IMR-90 (cell line): Measurements from ENCODE around the gene LMAN2L. TPM values are rescaled to one million over a fixed set of nuclear protein-coding genes. Genes with fewer than 3 reads are reported as not detected.

Experiments used
- ATAC-seq: fragments of 200-7000 bp; cut with Tn5 transposase; 2 replicates; pipeline ENCODE4 v1.9.1; 2020; ENCODE audit warnings: low read depth, mild to moderate bottlenecking, moderate library complexity
- BruUV-seq: library from RNA; stranded (reverse); fragments of 400-500 nt; replicated peaks from 2 replicates; lab custom pipeline; 2021; lab: Mats Ljungman, UMichigan
- CTCF ChIA-PET: fragments of 300-600 bp; formaldehyde crosslinking; extraction: SDS; loops from one replicate; lab custom pipeline; 2021; ENCODE audit warnings: antibody characterized with exemption; lab: Yijun Ruan, JAX
- POLR2A ChIA-PET: fragments of 300-600 bp; sonication (Branson Sonifier 250); formaldehyde crosslinking; loops from one replicate; lab custom pipeline; 2022; ENCODE audit warnings: antibody characterized with exemption; ENCODE audit not compliant: unreplicated experiment; lab: Charles Lee
- DNase-seq: peaks from one replicate; pipeline ENCODE4 v3.0.0; 2013
- H2AFZ ChIP-seq: replicated peaks from 2 replicates; pipeline ENCODE3; 2013; ENCODE audit warnings: low read length, mild to moderate bottlenecking; ENCODE audit not compliant: poor library complexity
- H2AK5ac ChIP-seq: 2 replicates; pipeline ENCODE4 v1.6.1; 2013; ENCODE audit warnings: low read depth, low read length, inconsistent platforms
- H2AK9ac ChIP-seq: replicated peaks from 2 replicates; pipeline ENCODE3; 2013; ENCODE audit warnings: mild to moderate bottlenecking, low read depth, low read length, moderate library complexity; ENCODE audit not compliant: poor library complexity
- H2BK120ac ChIP-seq: 2 replicates; pipeline ENCODE4 v1.6.1; 2013; ENCODE audit warnings: low read depth, low read length, inconsistent platforms
- H2BK15ac ChIP-seq: 3 replicates; pipeline ENCODE4 v1.6.1; 2013; ENCODE audit warnings: low read depth, low read length, inconsistent platforms
- H2BK20ac ChIP-seq: 2 replicates; pipeline ENCODE4 v1.6.1; 2013; ENCODE audit warnings: low read depth, mild to moderate bottlenecking, inconsistent platforms, low read length, moderate library complexity
- H2BK5ac ChIP-seq: 2 replicates; pipeline ENCODE4 v1.6.1; 2013; ENCODE audit warnings: mild to moderate bottlenecking, low read depth, low read length, inconsistent platforms; ENCODE audit not compliant: poor library complexity, severe bottlenecking
- H3K14ac ChIP-seq: replicated peaks from 2 replicates; pipeline ENCODE4 v1.6.1; 2013; ENCODE audit warnings: low read depth, low read length, inconsistent platforms
- H3K18ac ChIP-seq: 2 replicates; pipeline ENCODE4 v1.6.1; 2013; ENCODE audit warnings: low read depth, low read length, control low read depth
- H3K23ac ChIP-seq: 2 replicates; pipeline ENCODE4 v1.6.1; 2013; ENCODE audit warnings: low read depth, low read length, inconsistent platforms
- H3K27ac ChIP-seq: 2 replicates; pipeline ENCODE4 v1.5.1; 2013; ENCODE audit warnings: mild to moderate bottlenecking, control low read depth, low read length; ENCODE audit not compliant: insufficient read depth
- H3K27me3 ChIP-seq: 2 replicates; pipeline ENCODE4 v1.6.1; 2013; ENCODE audit warnings: low read length; ENCODE audit not compliant: control insufficient read depth, insufficient read depth
- H3K36me3 ChIP-seq: 2 replicates; pipeline ENCODE4 v1.6.1; 2013; ENCODE audit warnings: low read length, mixed read lengths; ENCODE audit not compliant: control insufficient read depth, insufficient read depth
- H3K4ac ChIP-seq: 2 replicates; pipeline ENCODE4 v1.6.1; 2013; ENCODE audit warnings: low read depth, low read length, inconsistent platforms
- H3K4me1 ChIP-seq: 2 replicates; pipeline ENCODE4 v1.6.1; 2013; ENCODE audit warnings: low read length, mixed read lengths; ENCODE audit not compliant: control insufficient read depth, insufficient read depth
- H3K4me2 ChIP-seq: 2 replicates; pipeline ENCODE4 v1.6.1; 2013; ENCODE audit warnings: low read depth, mild to moderate bottlenecking, control low read depth, low read length, moderate library complexity
- H3K4me3 ChIP-seq: 2 replicates; pipeline ENCODE4 v1.5.1; 2013; ENCODE audit warnings: low read depth, mild to moderate bottlenecking, control low read depth, low read length, moderate library complexity; ENCODE audit not compliant: insufficient read depth
- H3K56ac ChIP-seq: 2 replicates; pipeline ENCODE4 v1.6.1; 2013; ENCODE audit warnings: low read length, inconsistent platforms; ENCODE audit not compliant: insufficient read depth; ENCODE audit errors: extremely low read depth
- H3K79me1 ChIP-seq, 2 experiments: 2 replicates each; pipeline ENCODE4 v1.6.1; 2013; ENCODE audit warnings: low read length in 2 of 2, inconsistent platforms in 1 of 2, low read depth in 1 of 2
- H3K9ac ChIP-seq: 2 replicates; pipeline ENCODE4 v1.6.1; 2013; ENCODE audit warnings: low read depth, low read length, control low read depth
- H3K9me1 ChIP-seq: 2 replicates; pipeline ENCODE4 v1.6.1; 2013; ENCODE audit warnings: low read length, inconsistent platforms; ENCODE audit not compliant: insufficient read depth
- H3K9me3 ChIP-seq: 2 replicates; pipeline ENCODE4 v1.6.1; 2013; ENCODE audit warnings: low read length; ENCODE audit not compliant: control insufficient read depth, insufficient read depth
- H4K20me1 ChIP-seq: 2 replicates; pipeline ENCODE4 v1.6.1; 2013; ENCODE audit warnings: low read length, inconsistent platforms; ENCODE audit not compliant: insufficient read depth
- H4K5ac ChIP-seq: 2 replicates; pipeline ENCODE4 v1.6.1; 2013; ENCODE audit warnings: mild to moderate bottlenecking, low read depth, low read length, control low read depth
- H4K8ac ChIP-seq, 2 experiments: 2 replicates each; pipeline ENCODE4 v1.6.1; 2013; ENCODE audit warnings: low read depth in 2 of 2, low read length in 2 of 2, control low read depth in 1 of 2, inconsistent platforms in 1 of 2
- H4K91ac ChIP-seq: 2 replicates; pipeline ENCODE4 v1.6.1; 2013; ENCODE audit warnings: low read depth, low read length, inconsistent platforms; ENCODE audit not compliant: insufficient read depth
- BHLHE40 ChIP-seq: fragments of 150-350 bp; IDR thresholded peaks from 2 replicates; pipeline ENCODE4 v1.6.1; 2016; ENCODE audit warnings: mild to moderate bottlenecking, low read depth, low read length
- CEBPB ChIP-seq: IDR thresholded peaks from 2 replicates; pipeline ENCODE4 v1.6.1; 2012; ENCODE audit warnings: low read depth, low read length, improper control_type of control experiment
- CHD1 ChIP-seq: IDR thresholded peaks from 2 replicates; pipeline ENCODE4 v1.6.1; 2012; ENCODE audit warnings: low read depth, low read length, improper control_type of control experiment
- CTCF ChIP-seq: conservative IDR thresholded peaks from 2 replicates; pipeline ENCODE4 v1.5.1; 2012; ENCODE audit warnings: mild to moderate bottlenecking, low read depth, low read length, improper control_type of control experiment
- MAFK ChIP-seq: IDR thresholded peaks from 2 replicates; pipeline ENCODE4 v1.6.1; 2012; ENCODE audit warnings: low read depth, low read length, improper control_type of control experiment
- MXI1 ChIP-seq: IDR thresholded peaks from 2 replicates; pipeline ENCODE4 v1.6.1; 2012; ENCODE audit warnings: low read depth, mild to moderate bottlenecking, low read length, moderate library complexity, borderline replicate concordance
- NFE2L2 ChIP-seq: fragments of 150-350 bp; IDR thresholded peaks from 2 replicates; pipeline ENCODE4 v1.6.1; 2016; ENCODE audit warnings: low read depth, mild to moderate bottlenecking, low read length
- POLR2A ChIP-seq: IDR thresholded peaks from 2 replicates; pipeline ENCODE4 v1.6.1; 2012; ENCODE audit warnings: mild to moderate bottlenecking, low read depth, low read length
- RCOR1 ChIP-seq: IDR thresholded peaks from 2 replicates; pipeline ENCODE4 v1.6.1; 2012; ENCODE audit warnings: mild to moderate bottlenecking, low read length, improper control_type of control experiment; ENCODE audit not compliant: insufficient replicate concordance
- RFX5 ChIP-seq: IDR thresholded peaks from 2 replicates; pipeline ENCODE4 v1.8.0; 2012; ENCODE audit warnings: low read depth, mild to moderate bottlenecking, low read length, moderate library complexity
- SMC3 ChIP-seq: fragments of 150-350 bp; IDR thresholded peaks from 2 replicates; pipeline ENCODE4 v1.6.1; 2016; ENCODE audit warnings: low read depth, mild to moderate bottlenecking, antibody characterized with exemption, low read length, moderate library complexity
- WGBS, 2 experiments: methylation state at CpG; one replicate each; pipeline versions ENCODE4 v1.1.5 to v1.1.7; 2013; ENCODE audit warnings: missing lambda C conversion rate in 2 of 2; ENCODE audit not compliant: insufficient read length in 1 of 2; ENCODE audit errors: extremely low coverage in 2 of 2; 5-methylcytosine and 5-hydroxymethylcytosine counted together
- dilution Hi-C: fragments of 300-500 bp; cut with HindIII; formaldehyde crosslinking; loops from one replicate; pipeline ENCODE4 v1.14.3; 2018; ENCODE audit warnings: low sequenced_read_pairs; ENCODE audit not compliant: unreplicated experiment
- in situ Hi-C: fragments of 300-500 bp; cut with MboI; formaldehyde crosslinking; loops from 3 replicates; pipeline ENCODE4 v1.14.3; 2019; ENCODE audit warnings: low sequenced_read_pairs, inconsistent platforms, mixed read lengths
- intact Hi-C: fragments of 100-400 bp; cut with micrococcal nuclease; formaldehyde crosslinking; loops from 2 replicates; pipeline ENCODE4 v1.10.0; 2022
- polyA plus RNA-seq, 3 experiments: library from polyadenylated mRNA; depleted of rRNA; stranded (reverse); fragments of >200 nt; gene quantifications; 2 replicates each; pipeline ENCODE4 v1.2.3, GENCODE V29; 2012; ENCODE audit warnings: low replicate concordance in 1 of 3
- total RNA-seq: library from RNA; depleted of rRNA; stranded (reverse); fragments of >200 nt; gene quantifications from 2 replicates; pipeline ENCODE4 v1.2.3, GENCODE V29; 2012

LMAN2L gene
- total and polyA plus RNA-seq, 2 of the 4 experiments (the other 2 are of a cell fraction): 22.5 to 22.9 TPM

DNA sequence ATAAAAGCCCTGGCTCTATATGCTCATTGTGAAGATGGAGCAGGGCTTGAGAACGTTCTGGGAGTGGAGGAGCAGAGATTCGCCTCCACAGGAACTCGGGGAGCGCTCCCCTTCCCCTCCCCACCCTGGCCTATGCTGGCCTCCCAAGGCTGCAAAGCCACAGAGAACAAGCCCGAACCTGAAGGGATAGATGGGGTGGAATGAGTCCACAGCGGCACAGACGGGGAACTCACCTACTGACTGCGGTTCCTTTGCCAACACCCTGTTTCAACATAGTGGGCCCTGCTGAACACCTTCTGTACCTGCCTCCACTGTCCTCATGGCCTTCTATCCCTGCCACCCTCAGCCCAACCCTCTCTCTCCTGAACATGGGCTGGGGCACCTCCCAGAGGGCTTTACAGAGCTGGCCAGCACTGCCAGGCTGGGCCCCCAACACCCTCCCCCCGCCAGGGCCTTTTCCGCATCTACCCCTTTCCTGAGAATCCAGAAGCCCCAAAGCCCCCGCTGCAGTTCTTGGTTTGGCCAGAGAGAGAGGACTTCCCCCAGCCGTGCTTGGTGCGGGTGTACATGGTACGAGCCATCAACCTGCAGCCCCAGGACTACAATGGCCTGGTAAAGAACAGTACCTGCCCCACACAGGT lies 41.5 kb downstream of the LMAN2L start:
- Histone ChIP-seq H3K9me1 (0 out of 2 replicates have a peak, but pooled peaks cover 11% of the 10 kb centered on the region), H4K20me1 (no peaks in the 10 kb centered on the region), H3K36me3 (peaks cover 3% of the 10 kb centered on the region; the same call in 1 of the 2 replicates), H3K23ac (no peak overlapping the region), H3K27ac (no peak overlapping the region), H3K4ac (no peak overlapping the region), H2BK120ac (no peak overlapping the region), H2BK20ac (no peak overlapping the region), H4K5ac (no peak overlapping the region), H3K9me3 (no peaks in the 10 kb centered on the region), H3K4me2 (no peak overlapping the region), H3K27me3 (no peaks in the 10 kb centered on the region), H2BK5ac (no peak overlapping the region), H3K79me1 (no peaks in the 10 kb centered on the region), H3K9ac (no peak overlapping the region), H2AFZ (no peak overlapping the region), H3K4me1 (no peaks in the 10 kb centered on the region), H4K91ac (no peak overlapping the region), H3K18ac (no peak overlapping the region), H3K56ac (no peak overlapping the region), H2AK9ac (no peak overlapping the region), H3K4me3 (no peak overlapping the region), H2AK5ac (no peak overlapping the region), H4K8ac (no peak overlapping the region), H2BK15ac (no peak overlapping the region), H3K14ac (no peak overlapping the region)
- intact Hi-C loops: no loop called here
- DNase-seq (no peak), ATAC-seq (no peak)
- dilution Hi-C loops: no loop called here
- POLR2A ChIA-PET: no interaction called here
- CTCF ChIA-PET: no interaction called here
- TF ChIP-seq MAFK (no peak), RCOR1 (no peak), SMC3 (no peak), BHLHE40 (no peak), CEBPB (no peak), NFE2L2 (no peak), POLR2A (no peak), RFX5 (no peak), MXI1 (no peak), CTCF (no peak), CHD1 (no peak)
- 94% methylated on average over 3 of the region's 14 CpGs; no CpG with 5 or more reads in 1 of the 2 experiments for WGBS, 2 experiments
- in situ Hi-C loops: no loop called here
- BruUV-seq: no TSS peak
